A673 (cell line): ENCODE results near the gene SLMAP. TPM values are rescaled to one million over a fixed set of nuclear protein-coding genes. Genes with fewer than 3 reads are reported as not detected.
A peak's percentile ranks its signal among the peaks of the same experiment; 100 is the strongest.

ENCODE experiments used
- BruUV-seq: library from RNA; stranded (reverse); fragments of 400-500 nt; replicated peaks from 2 replicates; lab custom pipeline; 2021; lab: Mats Ljungman, UMichigan
- CTCF ChIA-PET: fragments of 300-600 bp; sonication (Branson Sonifier 250); formaldehyde crosslinking; loops from one replicate; lab custom pipeline; 2022; ENCODE audit warnings: antibody characterized with exemption; lab: Charles Lee
- POLR2A ChIA-PET: fragments of 300-600 bp; sonication (Branson Sonifier 250); formaldehyde crosslinking; loops from one replicate; lab custom pipeline; 2022; ENCODE audit warnings: antibody characterized with exemption; ENCODE audit not compliant: low non-redundant PET; lab: Charles Lee
- DNase-seq: peaks from one replicate; pipeline ENCODE4 v3.0.0-alpha.2; 2015; ENCODE audit warnings: low spot score
- H3K27ac ChIP-seq: fragments of 200-600 bp; sonication (generic); 2 replicates; pipeline ENCODE4 v1.5.1; 2016; ENCODE audit warnings: mixed run types, low read depth, mild to moderate bottlenecking, mixed read lengths, antibody characterized with exemption, low read length; ENCODE audit not compliant: poor library complexity, severe bottlenecking
- H3K27me3 ChIP-seq: fragments of 200-600 bp; sonication (generic); replicated peaks from 2 replicates; pipeline ENCODE4 v1.6.1; 2017; ENCODE audit warnings: mixed run types, low read depth, mild to moderate bottlenecking, mixed read lengths, antibody characterized with exemption, low read length; ENCODE audit not compliant: insufficient read depth, poor library complexity
- H3K36me3 ChIP-seq: fragments of 200-600 bp; sonication (generic); 2 replicates; pipeline ENCODE4 v1.6.1; 2016; ENCODE audit warnings: mixed run types, mild to moderate bottlenecking, mixed read lengths, antibody characterized with exemption, low read length; ENCODE audit not compliant: insufficient read depth, poor library complexity, severe bottlenecking
- H3K4me1 ChIP-seq: fragments of 200-600 bp; sonication (generic); 2 replicates; pipeline ENCODE4 v1.6.1; 2017; ENCODE audit warnings: mixed run types, mild to moderate bottlenecking, mixed read lengths, antibody characterized with exemption, low read length; ENCODE audit not compliant: insufficient read depth, poor library complexity, severe bottlenecking
- H3K4me3 ChIP-seq: fragments of 200-600 bp; sonication (generic); 2 replicates; pipeline ENCODE4 v1.5.1; 2016; ENCODE audit warnings: low read depth, mixed run types, mild to moderate bottlenecking, mixed read lengths, low read length; ENCODE audit not compliant: poor library complexity, severe bottlenecking
- H3K9me3 ChIP-seq: fragments of 200-600 bp; sonication (generic); 2 replicates; pipeline ENCODE4 v1.6.1; 2016; ENCODE audit warnings: mixed run types, low read depth, mild to moderate bottlenecking, mixed read lengths, antibody characterized with exemption, low read length; ENCODE audit not compliant: poor library complexity, severe bottlenecking
- CTCF ChIP-seq: fragments of 300-800, 200-600 bp; sonication (generic); conservative IDR thresholded peaks from 2 replicates; pipeline ENCODE4 v1.5.1; 2017; ENCODE audit warnings: low read depth, mild to moderate bottlenecking, antibody characterized with exemption, low read length, moderate library complexity, mixed read lengths
- EZH2 ChIP-seq: fragments of 200-600 bp; sonication (generic); IDR thresholded peaks from 2 replicates; pipeline ENCODE4 v1.6.1; 2017; ENCODE audit warnings: borderline replicate concordance, low read depth, mild to moderate bottlenecking, mixed read lengths, antibody characterized with exemption, low read length; ENCODE audit not compliant: poor library complexity, severe bottlenecking
- intact Hi-C: fragments of 100-400 bp; cut with micrococcal nuclease; formaldehyde crosslinking; loops from one replicate; pipeline ENCODE4 v1.10.0; 2022; ENCODE audit not compliant: unreplicated experiment
- total RNA-seq: library from RNA; stranded (reverse); gene quantifications from 2 replicates; pipeline ENCODE4 v1.2.3, GENCODE V29; 2021

The SLMAP gene
- total RNA-seq, 1 experiment from 2014 or later, result 32.4 TPM

- H3K4me1 ChIP-seq, result no peaks in the 10 kb centered on the region
- H3K36me3 ChIP-seq, result no peaks in the 10 kb centered on the region
- H3K4me3 ChIP-seq, result no peak overlapping the region
- intact Hi-C loops, result no loop called here
- no TSS peak for BruUV-seq
- ChIA-PET CTCF (no interaction called here), POLR2A (no interaction called here)
- H3K27ac ChIP-seq, result no peak overlapping the region
- no peaks in the 10 kb centered on the region for H3K27me3 ChIP-seq
- no peak for DNase-seq
- no peak for TF ChIP-seq CTCF
- TF ChIP-seq EZH2, result no peak
- no peaks in the 10 kb centered on the region for H3K9me3 ChIP-seq
Observed at GRCh38 chr3:57745101-57745500, 11.0 kb upstream of the SLMAP start.

- DNase-seq, result peak; percentile 39
- ChIA-PET POLR2A (interaction anchor here (0.6 to 0.7 kb wide), 2 partner anchors 9 to 692 kb away, joined by 3 to 4 read pairs; no protein-coding TSS in a partner anchor), CTCF (interaction anchor here (0.6 kb wide), 1 partner anchor 103 kb away, joined by 3 read pairs; no protein-coding TSS in a partner anchor)
- no TSS peak for BruUV-seq
- no peak overlapping the region for H3K27ac ChIP-seq
- no peaks in the 10 kb centered on the region for H3K36me3 ChIP-seq
- H3K4me1 ChIP-seq, result no peaks in the 10 kb centered on the region
- TF ChIP-seq EZH2 (no peak), CTCF (no peak)
- H3K27me3 ChIP-seq, result no peaks in the 10 kb centered on the region
- H3K4me3 ChIP-seq, result no peak overlapping the region
- H3K9me3 ChIP-seq, result no peaks in the 10 kb centered on the region
- intact Hi-C loops, result no loop called here
Observed at GRCh38 chr3:57746156-57747010, 9.7 kb upstream of the SLMAP start.

- ChIA-PET POLR2A (no interaction called here), CTCF (no interaction called here)
- no peak overlapping the region for H3K4me3 ChIP-seq
- no peak for TF ChIP-seq CTCF
- TF ChIP-seq EZH2, result no peak
- H3K4me1 ChIP-seq, result no peaks in the 10 kb centered on the region
- no peaks in the 10 kb centered on the region for H3K9me3 ChIP-seq
- no TSS peak for BruUV-seq
- no peaks in the 10 kb centered on the region for H3K36me3 ChIP-seq
- H3K27me3 ChIP-seq, result no peaks in the 10 kb centered on the region
- intact Hi-C loops, result no loop called here
- DNase-seq, result no peak
- no peak overlapping the region for H3K27ac ChIP-seq
Observed at GRCh38 chr3:57749542-57749941, 6.6 kb upstream of the SLMAP start.
